HG02610 (cell line): Measurements from ENCODE around the gene RABGAP1L.
A peak's percentile ranks its signal among the peaks of the same experiment; 100 is the strongest.

Source experiments
- ATAC-seq: cut with Tn5 transposase; IDR thresholded peaks from one replicate; pipeline ENCODE4 v1.9.1; 2021; ENCODE audit warnings: mild to moderate bottlenecking, moderate library complexity; ENCODE audit not compliant: unreplicated experiment

The RABGAP1L gene

GRCh38 chr1:174194461-174194860 is 35.1 kb downstream of the RABGAP1L start:
- ATAC-seq: no peak

- no peak for ATAC-seq
Measured at GRCh38 chr1:174197088-174197487, 37.8 kb downstream of the RABGAP1L start.

- ATAC-seq: no peak
Measured at GRCh38 chr1:174197547-174197946, 38.2 kb downstream of the RABGAP1L start.

GRCh38 chr1:174198202-174198601 is 38.9 kb downstream of the RABGAP1L start:
- ATAC-seq: no peak

- ATAC-seq: no peak
Measured at GRCh38 chr1:174200746-174201145, 41.4 kb downstream of the RABGAP1L start.

- ATAC-seq: no peak
Measured at GRCh38 chr1:174204697-174205308, 45.5 kb downstream of the RABGAP1L start.

- ATAC-seq: no peak
Measured at GRCh38 chr1:174206148-174206836, 47.0 kb downstream of the RABGAP1L start.

GRCh38 chr1:174209347-174210187 is 50.2 kb downstream of the RABGAP1L start:
- ATAC-seq: peak; percentile 96

- ATAC-seq: no peak
Measured at GRCh38 chr1:174211486-174211885, 52.2 kb downstream of the RABGAP1L start.

- ATAC-seq: no peak
Measured at GRCh38 chr1:174215766-174216165, 56.4 kb downstream of the RABGAP1L start.

- no peak for ATAC-seq
Measured at GRCh38 chr1:174217248-174217647, 57.9 kb downstream of the RABGAP1L start.

- no peak for ATAC-seq
Measured at GRCh38 chr1:174217787-174218574, 58.7 kb downstream of the RABGAP1L start.

- no peak for ATAC-seq
Measured at GRCh38 chr1:174218983-174219382, 59.7 kb downstream of the RABGAP1L start.

- ATAC-seq: no peak
Measured at GRCh38 chr1:174219606-174220370, 60.5 kb downstream of the RABGAP1L start.

GRCh38 chr1:174221681-174222080 is 62.4 kb downstream of the RABGAP1L start:
- no peak for ATAC-seq

GRCh38 chr1:174222166-174222949 is 63.0 kb downstream of the RABGAP1L start:
- ATAC-seq: no peak

GRCh38 chr1:174224641-174225040 is 65.3 kb downstream of the RABGAP1L start:
- ATAC-seq: no peak

GRCh38 chr1:174225499-174226204 is 66.3 kb downstream of the RABGAP1L start:
- ATAC-seq: peak; percentile 72

GRCh38 chr1:174230399-174230798 is 71.1 kb downstream of the RABGAP1L start:
- ATAC-seq: no peak
